Inferior parietal cortex (tissue), 1 donor: ENCODE results near the gene TPP2.

Source experiments
- DNase-seq: peaks from one replicate; pipeline ENCODE4 v3.0.0-alpha.2; 2016; ENCODE audit errors: extremely low spot score

TPP2 gene

GRCh38 chr13:102597029-102597961, 509 bp downstream of the TPP2 start:
- DNase-seq: no peak

- no peak for DNase-seq
These were observed 1.3 kb downstream of the TPP2 start for GRCh38 chr13:102598061-102598460.

- no peak for DNase-seq
These were observed 2.7 kb downstream of the TPP2 start for GRCh38 chr13:102599426-102600012.

- DNase-seq: no peak
These were observed 9.9 kb downstream of the TPP2 start for GRCh38 chr13:102606537-102607309.

GRCh38 chr13:102608974-102609373, 12.2 kb downstream of the TPP2 start:
- DNase-seq: no peak

- DNase-seq: no peak
These were observed 12.9 kb downstream of the TPP2 start for GRCh38 chr13:102609696-102610095.

GRCh38 chr13:102610296-102610895, 13.6 kb downstream of the TPP2 start:
- DNase-seq: no peak

- DNase-seq: no peak
These were observed 21.0 kb downstream of the TPP2 start for GRCh38 chr13:102617697-102618350.

- DNase-seq: no peak
These were observed 23.7 kb downstream of the TPP2 start for GRCh38 chr13:102620516-102620915.

- DNase-seq: no peak
These were observed 30.1 kb downstream of the TPP2 start for GRCh38 chr13:102626928-102627327.

GRCh38 chr13:102628559-102628958, 31.8 kb downstream of the TPP2 start:
- no peak for DNase-seq

GRCh38 chr13:102631198-102631597, 34.4 kb downstream of the TPP2 start:
- DNase-seq: no peak

- DNase-seq: no peak
These were observed 42.0 kb downstream of the TPP2 start for GRCh38 chr13:102638741-102639140.

- no peak for DNase-seq
These were observed 45.2 kb downstream of the TPP2 start for GRCh38 chr13:102642029-102642428.

GRCh38 chr13:102642475-102642874, 45.7 kb downstream of the TPP2 start:
- DNase-seq: peak; percentile 27

- DNase-seq: no peak
These were observed 46.9 kb downstream of the TPP2 start for GRCh38 chr13:102643656-102644055.

GRCh38 chr13:102645701-102646100, 48.9 kb downstream of the TPP2 start:
- no peak for DNase-seq

GRCh38 chr13:102648046-102648445, 51.3 kb downstream of the TPP2 start:
- DNase-seq: no peak

GRCh38 chr13:102650444-102650843, 53.7 kb downstream of the TPP2 start:
- no peak for DNase-seq

- DNase-seq: no peak
These were observed 54.6 kb downstream of the TPP2 start for GRCh38 chr13:102651392-102651791.

GRCh38 chr13:102651892-102652291, 55.1 kb downstream of the TPP2 start:
- no peak for DNase-seq
